ENCODE data around the gene MTMR10.

Gene MTMR10

DNA sequence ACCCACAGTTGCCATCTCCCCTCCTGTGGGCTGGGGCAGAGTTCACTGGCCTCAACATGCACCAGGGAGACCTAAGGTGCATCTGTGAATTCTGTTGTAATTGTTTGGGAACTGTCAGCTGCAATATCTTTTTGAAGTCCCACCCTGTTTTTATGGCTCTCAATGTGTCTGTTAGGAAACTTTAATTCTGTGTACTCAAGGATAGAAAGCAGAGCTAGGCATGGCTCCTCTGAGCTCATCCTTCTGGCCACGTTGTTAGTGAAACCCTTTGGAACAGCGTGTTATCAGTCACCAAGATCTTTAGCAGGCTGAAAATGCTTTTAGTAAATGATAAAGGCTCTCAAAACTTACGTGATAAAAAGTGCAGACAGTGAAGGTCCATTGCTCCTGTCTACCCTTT is 33.6 kb upstream of the MTMR10 start:
- Histone ChIP-seq H3K9me3 (ENCODE audit: control insufficient read depth, low read length) (no peaks in the 10 kb centered on the region), H3K9ac (ENCODE audit: low read length) (no peak overlapping the region), H3K4me3 (ENCODE audit: low read length) (no peak overlapping the region), H3K36me3 (ENCODE audit: control insufficient read depth, insufficient read depth, low read length) (no peaks in the 10 kb centered on the region), H3K4me1 (ENCODE audit: control insufficient read depth, insufficient read depth, low read length) (peaks cover 9% of the 10 kb centered on the region), H3K27me3 (ENCODE audit: control insufficient read depth, insufficient read depth, low read length) (no peaks in the 10 kb centered on the region)

DNA sequence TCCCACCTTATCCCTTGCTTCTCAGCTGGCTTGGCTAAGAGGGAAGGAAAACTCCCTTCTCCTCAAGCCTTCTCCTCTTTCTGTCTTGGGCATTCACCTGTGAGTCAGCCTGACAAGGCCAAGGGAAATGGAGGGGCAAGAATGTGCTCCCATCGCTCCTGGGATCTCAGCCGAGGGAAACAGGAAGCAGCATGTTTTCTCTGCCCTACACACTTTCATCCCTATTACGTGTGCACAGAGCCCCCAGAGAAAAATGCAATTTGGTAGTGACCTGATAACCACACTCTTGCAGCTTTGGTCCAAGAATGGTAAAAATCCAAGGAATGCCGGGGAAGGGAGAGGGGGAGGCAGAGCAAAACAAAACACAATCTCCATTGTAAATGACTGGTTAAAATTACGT is 32.9 kb upstream of the MTMR10 start:
- H3K4me3 ChIP-seq (ENCODE audit: low read length) = no peak overlapping the region
- H3K4me1 ChIP-seq (ENCODE audit: control insufficient read depth, insufficient read depth, low read length) = peaks cover 11% of the 10 kb centered on the region
- H3K9ac ChIP-seq (ENCODE audit: low read length) = no peak overlapping the region
- H3K27me3 ChIP-seq (ENCODE audit: control insufficient read depth, insufficient read depth, low read length) = no peaks in the 10 kb centered on the region
- no peaks in the 10 kb centered on the region for H3K9me3 ChIP-seq (ENCODE audit: control insufficient read depth, low read length)
- no peaks in the 10 kb centered on the region for H3K36me3 ChIP-seq (ENCODE audit: control insufficient read depth, insufficient read depth, low read length)

DNA sequence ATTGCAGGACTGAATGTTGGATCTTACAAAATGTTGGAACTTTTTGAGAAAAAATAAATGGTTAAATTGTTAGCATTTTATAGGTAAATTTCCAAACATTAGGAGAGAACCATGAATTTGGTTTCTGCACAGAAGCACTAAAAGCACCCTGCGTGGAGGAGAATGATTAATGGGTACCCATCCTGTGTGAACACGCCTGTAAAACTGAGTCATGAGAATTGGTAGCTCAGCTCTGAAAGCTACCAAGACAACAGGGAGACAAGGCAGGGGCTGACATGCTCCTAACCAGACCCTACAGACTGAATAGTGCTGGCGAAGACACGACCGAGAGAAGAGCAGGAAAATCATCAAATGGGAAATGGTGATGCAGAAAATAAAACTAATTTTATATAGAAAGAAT is 32.4 kb upstream of the MTMR10 start:
- no peaks in the 10 kb centered on the region for H3K9me3 ChIP-seq (ENCODE audit: control insufficient read depth, low read length)
- H3K27me3 ChIP-seq (ENCODE audit: control insufficient read depth, insufficient read depth, low read length) = no peaks in the 10 kb centered on the region
- H3K36me3 ChIP-seq (ENCODE audit: control insufficient read depth, insufficient read depth, low read length) = no peaks in the 10 kb centered on the region
- no peak overlapping the region for H3K9ac ChIP-seq (ENCODE audit: low read length)
- H3K4me1 ChIP-seq (ENCODE audit: control insufficient read depth, insufficient read depth, low read length) = peaks cover 11% of the 10 kb centered on the region
- H3K4me3 ChIP-seq (ENCODE audit: low read length) = no peak overlapping the region

DNA sequence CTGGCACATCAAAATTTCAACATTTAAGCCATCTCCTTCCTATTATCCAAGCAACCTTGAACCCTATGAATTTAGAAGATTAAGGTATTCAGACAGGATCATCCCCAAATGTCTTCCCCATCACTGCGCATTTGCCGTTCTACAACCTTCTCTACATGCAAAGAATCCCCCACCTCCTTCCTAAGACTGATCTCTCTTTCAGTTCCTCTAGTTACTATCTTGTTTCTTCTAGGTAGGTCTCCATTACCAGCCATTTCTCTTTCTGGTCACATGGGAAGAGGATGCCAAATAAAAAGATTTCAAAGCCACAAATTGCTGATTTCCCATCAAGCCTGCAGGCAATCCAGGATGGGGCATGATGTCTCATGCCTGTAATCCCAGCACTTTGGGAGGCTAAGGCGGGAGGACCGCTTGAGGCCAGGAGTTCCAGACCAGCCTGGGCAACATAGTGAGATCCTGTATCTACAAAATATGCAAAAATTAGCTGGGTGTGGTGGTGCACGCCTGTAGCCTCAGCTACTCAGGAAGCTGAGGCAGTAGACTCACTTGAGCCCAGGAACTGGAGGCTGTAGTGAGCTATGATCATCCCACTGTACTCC is 29.7 kb upstream of the MTMR10 start:
- Histone ChIP-seq H3K36me3 (ENCODE audit: control insufficient read depth, insufficient read depth, low read length) (no peaks in the 10 kb centered on the region), H3K9me3 (ENCODE audit: control insufficient read depth, low read length) (no peaks in the 10 kb centered on the region), H3K9ac (ENCODE audit: low read length) (no peak overlapping the region), H3K27me3 (ENCODE audit: control insufficient read depth, insufficient read depth, low read length) (no peaks in the 10 kb centered on the region), H3K4me1 (ENCODE audit: control insufficient read depth, insufficient read depth, low read length) (peaks cover 11% of the 10 kb centered on the region), H3K4me3 (ENCODE audit: low read length) (no peak overlapping the region)

DNA sequence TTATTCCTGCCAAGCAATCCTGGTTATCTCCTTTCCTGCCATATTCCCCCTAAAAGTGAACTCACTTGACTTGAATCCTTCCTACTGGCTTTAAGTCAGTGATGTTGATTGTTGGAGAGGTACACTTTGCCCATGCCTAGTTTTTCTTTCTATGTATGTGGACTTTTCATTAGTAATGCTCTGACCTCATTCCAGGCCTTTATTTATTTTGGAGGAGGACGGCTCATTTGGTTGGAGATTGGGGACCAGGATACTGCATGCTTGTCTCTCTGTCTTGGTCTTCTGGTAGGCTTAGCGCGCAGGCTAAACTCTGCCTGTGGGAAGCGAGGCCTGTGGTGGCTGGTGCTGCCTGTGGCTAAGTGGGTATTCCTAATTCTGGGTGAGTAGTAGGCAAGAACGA is 29.1 kb upstream of the MTMR10 start:
- no peaks in the 10 kb centered on the region for H3K9me3 ChIP-seq (ENCODE audit: control insufficient read depth, low read length)
- no peaks in the 10 kb centered on the region for H3K36me3 ChIP-seq (ENCODE audit: control insufficient read depth, insufficient read depth, low read length)
- H3K9ac ChIP-seq (ENCODE audit: low read length) = no peak overlapping the region
- no peaks in the 10 kb centered on the region for H3K27me3 ChIP-seq (ENCODE audit: control insufficient read depth, insufficient read depth, low read length)
- H3K4me3 ChIP-seq (ENCODE audit: low read length) = no peak overlapping the region
- peaks cover 11% of the 10 kb centered on the region for H3K4me1 ChIP-seq (ENCODE audit: control insufficient read depth, insufficient read depth, low read length)

DNA sequence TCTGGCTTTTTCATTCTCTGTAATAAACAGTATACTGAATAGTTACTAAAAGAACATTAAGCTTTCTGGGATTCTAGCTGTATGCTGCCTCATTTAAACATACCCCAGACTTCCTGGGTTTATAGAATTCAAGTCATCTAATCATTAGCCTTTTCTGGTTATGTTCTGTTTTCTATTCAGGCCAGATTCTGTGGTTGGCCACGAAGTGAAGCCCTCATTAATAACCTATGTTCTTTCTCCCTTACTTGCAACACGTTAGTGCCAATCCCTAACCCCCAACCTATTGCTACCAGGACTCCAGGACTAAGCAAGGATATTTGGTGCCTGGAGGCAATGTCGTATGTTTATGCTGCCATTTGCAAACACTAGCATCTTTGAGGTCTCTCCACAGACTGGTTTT is 28.6 kb upstream of the MTMR10 start:
- Histone ChIP-seq H3K36me3 (ENCODE audit: control insufficient read depth, insufficient read depth, low read length) (no peaks in the 10 kb centered on the region), H3K27me3 (ENCODE audit: control insufficient read depth, insufficient read depth, low read length) (no peaks in the 10 kb centered on the region), H3K4me3 (ENCODE audit: low read length) (no peak overlapping the region), H3K4me1 (ENCODE audit: control insufficient read depth, insufficient read depth, low read length) (peaks cover 11% of the 10 kb centered on the region), H3K9ac (ENCODE audit: low read length) (no peak overlapping the region), H3K9me3 (ENCODE audit: control insufficient read depth, low read length) (no peaks in the 10 kb centered on the region)

DNA sequence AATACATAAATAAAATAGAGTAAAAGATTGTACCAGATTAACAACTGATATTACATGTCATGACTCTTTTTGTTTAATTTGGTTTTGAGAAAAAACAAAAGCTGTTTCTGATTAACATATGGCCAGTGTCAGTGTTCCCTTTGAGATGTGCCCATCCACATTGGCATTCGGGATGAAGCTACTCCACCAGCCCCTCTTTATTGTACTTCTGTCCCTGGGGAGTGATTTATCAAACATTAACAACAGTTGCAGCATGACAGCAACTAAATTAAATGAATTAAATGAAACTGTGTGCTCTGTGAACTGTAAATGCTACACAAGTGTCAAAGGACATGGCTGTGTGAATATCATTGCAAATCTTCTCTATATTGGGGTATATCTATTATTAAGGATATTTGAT is 25.9 kb upstream of the MTMR10 start:
- H3K9ac ChIP-seq (ENCODE audit: low read length) = no peak overlapping the region
- no peaks in the 10 kb centered on the region for H3K9me3 ChIP-seq (ENCODE audit: control insufficient read depth, low read length)
- H3K27me3 ChIP-seq (ENCODE audit: control insufficient read depth, insufficient read depth, low read length) = no peaks in the 10 kb centered on the region
- H3K4me3 ChIP-seq (ENCODE audit: low read length) = no peak overlapping the region
- no peaks in the 10 kb centered on the region for H3K36me3 ChIP-seq (ENCODE audit: control insufficient read depth, insufficient read depth, low read length)
- peaks cover 24% of the 10 kb centered on the region for H3K4me1 ChIP-seq (ENCODE audit: control insufficient read depth, insufficient read depth, low read length)

DNA sequence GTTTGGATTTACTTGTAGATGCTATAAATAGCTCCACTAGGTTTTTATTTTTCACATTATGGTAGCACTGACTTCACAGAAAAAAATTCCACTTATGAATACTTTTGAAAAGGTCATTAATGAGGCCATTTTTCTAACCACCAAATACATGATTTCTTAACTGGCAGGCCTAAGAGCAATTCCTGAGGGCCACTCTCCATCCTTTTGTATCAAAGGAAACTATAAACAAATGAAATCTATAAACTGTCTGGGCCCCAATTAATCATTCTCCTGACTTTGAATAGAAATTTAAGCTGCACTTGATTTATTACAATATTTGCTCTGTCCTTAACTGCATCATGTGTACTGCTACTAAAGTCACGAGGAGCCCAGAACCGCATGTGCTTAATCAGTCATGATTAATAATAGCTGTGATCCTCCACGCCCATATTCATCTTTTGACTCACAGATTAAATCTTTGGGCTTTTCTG is 25.1 kb upstream of the MTMR10 start:
- peaks cover 24% of the 10 kb centered on the region for H3K4me1 ChIP-seq (ENCODE audit: control insufficient read depth, insufficient read depth, low read length)
- H3K9me3 ChIP-seq (ENCODE audit: control insufficient read depth, low read length) = no peaks in the 10 kb centered on the region
- H3K9ac ChIP-seq (ENCODE audit: low read length) = no peak overlapping the region
- H3K36me3 ChIP-seq (ENCODE audit: control insufficient read depth, insufficient read depth, low read length) = no peaks in the 10 kb centered on the region
- H3K4me3 ChIP-seq (ENCODE audit: low read length) = no peak overlapping the region
- H3K27me3 ChIP-seq (ENCODE audit: control insufficient read depth, insufficient read depth, low read length) = no peaks in the 10 kb centered on the region

DNA sequence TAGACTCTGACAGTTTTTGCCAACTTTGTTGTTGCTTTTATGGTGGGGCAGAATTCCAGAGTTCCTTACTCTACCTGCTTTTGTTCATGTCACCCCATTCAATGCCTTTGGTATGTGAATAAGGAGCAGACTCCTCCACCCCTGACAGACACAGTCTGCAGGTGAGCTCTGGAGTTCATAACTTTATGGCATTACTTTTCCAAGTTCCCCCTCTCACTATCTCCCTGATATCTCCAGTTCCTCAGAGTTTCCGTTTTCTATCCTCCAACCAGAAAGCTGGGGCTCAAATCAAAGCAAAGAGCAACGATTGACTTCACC is 23.1 kb upstream of the MTMR10 start:
- Histone ChIP-seq H3K27me3 (ENCODE audit: control insufficient read depth, insufficient read depth, low read length) (no peaks in the 10 kb centered on the region), H3K9ac (ENCODE audit: low read length) (no peak overlapping the region), H3K4me3 (ENCODE audit: low read length) (no peak overlapping the region), H3K4me1 (ENCODE audit: control insufficient read depth, insufficient read depth, low read length) (peaks cover 13% of the 10 kb centered on the region), H3K9me3 (ENCODE audit: control insufficient read depth, low read length) (no peaks in the 10 kb centered on the region), H3K36me3 (ENCODE audit: control insufficient read depth, insufficient read depth, low read length) (no peaks in the 10 kb centered on the region)

DNA sequence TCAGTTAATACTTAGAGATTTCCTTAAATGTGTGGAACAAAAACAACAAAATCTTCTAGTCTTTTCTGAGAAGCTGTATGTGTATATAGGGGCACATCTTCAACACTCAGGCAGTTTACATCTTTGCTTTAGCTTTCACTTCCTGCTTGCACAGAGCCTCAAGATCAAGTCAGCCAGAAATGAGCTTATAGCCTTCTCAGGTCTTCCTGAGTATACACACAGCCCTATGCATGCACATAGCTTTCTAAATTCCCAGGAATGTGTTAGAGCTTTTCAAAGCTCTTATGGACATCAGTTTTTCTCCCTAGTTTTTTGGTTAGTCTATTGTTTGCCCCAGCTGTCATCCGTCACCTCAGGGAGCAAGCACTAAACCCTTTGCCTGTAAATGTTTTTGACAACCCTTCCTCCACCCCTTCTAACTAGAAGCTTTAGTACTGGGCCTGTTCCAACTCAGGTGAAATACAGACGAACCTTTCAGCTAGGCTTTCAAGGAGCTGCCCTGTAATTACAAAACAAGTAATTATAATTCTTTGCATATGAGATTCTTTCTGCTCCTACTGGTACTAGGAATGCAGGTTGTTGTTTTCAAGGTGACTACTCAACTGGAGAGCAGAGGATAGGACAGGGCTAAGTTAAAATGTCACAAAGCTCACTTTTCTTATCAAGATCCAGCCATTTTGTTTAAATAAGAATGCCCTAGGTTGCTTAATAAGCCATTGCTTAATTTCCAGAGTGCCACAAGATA is 22.6 kb upstream of the MTMR10 start:
- Histone ChIP-seq H3K4me3 (ENCODE audit: low read length) (no peak overlapping the region), H3K9me3 (ENCODE audit: control insufficient read depth, low read length) (no peaks in the 10 kb centered on the region), H3K36me3 (ENCODE audit: control insufficient read depth, insufficient read depth, low read length) (no peaks in the 10 kb centered on the region), H3K4me1 (ENCODE audit: control insufficient read depth, insufficient read depth, low read length) (peaks cover 13% of the 10 kb centered on the region), H3K27me3 (ENCODE audit: control insufficient read depth, insufficient read depth, low read length) (no peaks in the 10 kb centered on the region), H3K9ac (ENCODE audit: low read length) (no peak overlapping the region)

DNA sequence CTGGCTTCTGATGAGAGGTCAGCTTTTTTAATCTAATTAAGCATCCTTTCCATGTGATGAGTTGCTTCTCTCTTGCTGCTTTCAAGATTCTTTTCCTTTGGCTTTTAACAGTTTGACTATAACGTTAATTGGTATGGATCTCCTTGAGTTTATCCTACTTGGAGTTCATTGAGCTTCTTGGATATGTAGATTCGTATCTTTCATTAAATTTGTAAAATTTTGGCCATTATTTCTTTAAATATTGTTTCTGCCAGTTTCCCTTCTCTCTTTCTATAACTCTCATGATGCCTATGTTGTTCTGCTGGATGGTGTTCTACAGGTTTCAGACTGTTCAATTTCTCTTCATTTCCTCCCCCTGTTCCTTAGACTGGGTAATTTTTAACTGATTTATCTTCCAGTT is 21.0 kb upstream of the MTMR10 start:
- no peak overlapping the region for H3K9ac ChIP-seq (ENCODE audit: low read length)
- H3K4me1 ChIP-seq (ENCODE audit: control insufficient read depth, insufficient read depth, low read length) = peaks cover 13% of the 10 kb centered on the region
- no peaks in the 10 kb centered on the region for H3K27me3 ChIP-seq (ENCODE audit: control insufficient read depth, insufficient read depth, low read length)
- H3K4me3 ChIP-seq (ENCODE audit: low read length) = no peak overlapping the region
- H3K36me3 ChIP-seq (ENCODE audit: control insufficient read depth, insufficient read depth, low read length) = no peaks in the 10 kb centered on the region
- no peaks in the 10 kb centered on the region for H3K9me3 ChIP-seq (ENCODE audit: control insufficient read depth, low read length)

DNA sequence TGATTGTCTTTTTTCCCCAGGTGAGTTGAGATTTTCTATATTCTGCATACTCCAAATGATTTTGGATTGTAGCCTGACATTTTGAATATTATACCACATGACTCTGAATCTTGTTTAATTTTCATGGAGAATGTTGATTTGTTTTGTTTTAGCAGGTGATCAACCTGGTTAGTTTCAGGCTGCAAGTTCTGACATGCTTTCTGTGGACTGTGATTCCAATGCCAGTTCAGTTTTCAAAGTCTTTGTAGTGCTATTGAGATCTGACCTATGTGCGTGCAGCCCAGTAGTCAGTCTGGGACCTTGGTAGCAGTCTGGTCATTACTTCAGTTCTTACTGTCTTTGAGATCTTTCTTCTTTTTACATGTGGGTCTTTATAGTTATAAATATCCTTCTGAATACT is 18.6 kb upstream of the MTMR10 start:
- H3K4me1 ChIP-seq (ENCODE audit: control insufficient read depth, insufficient read depth, low read length) = peaks cover 13% of the 10 kb centered on the region
- no peak overlapping the region for H3K9ac ChIP-seq (ENCODE audit: low read length)
- H3K4me3 ChIP-seq (ENCODE audit: low read length) = no peak overlapping the region

More for the DNA sequence above, 18.6 kb upstream of the MTMR10 start:
- no peaks in the 10 kb centered on the region for H3K9me3 ChIP-seq (ENCODE audit: control insufficient read depth, low read length)
- H3K36me3 ChIP-seq (ENCODE audit: control insufficient read depth, insufficient read depth, low read length) = no peaks in the 10 kb centered on the region
- no peaks in the 10 kb centered on the region for H3K27me3 ChIP-seq (ENCODE audit: control insufficient read depth, insufficient read depth, low read length)
